ENCODE data around the gene JMJD4.
A peak's percentile ranks its signal among the peaks of the same experiment; 100 is the strongest.

Gene JMJD4

GRCh38 chr1:227734856-227735538 lies at the start of gene JMJD4, which contains the start of gene SNAP47:
Gene JMJD4 (minus strand): TSS chr1:227735302. CDS start chr1:227735273, 29 bp downstream.
Gene SNAP47 (plus strand): TSS chr1:227735435. CDS start chr1:227747737, 12,302 bp downstream.
- TF ChIP-seq MAX (IDR thresholded peaks at IDR 0.05; ENCODE audit: low read depth, low read length) (peak; percentile 65), CTCF (IDR thresholded peaks at IDR 0.05; ENCODE audit: low read depth, low read length) (no peak), POLR2A (IDR thresholded peaks at IDR 0.05; ENCODE audit: extremely low read depth, insufficient read length) (peak; percentile 73), MYC (IDR thresholded peaks at IDR 0.05; ENCODE audit: low read depth, low read length) (peak; percentile 81)
- H3K4me3 ChIP-seq (ENCODE audit: low read depth, low read length): peak within 1 kb of the TSS; percentile 82
- DNase-seq (ENCODE audit: low read depth): peak; percentile 92

- TF ChIP-seq MYC (IDR thresholded peaks at IDR 0.05; ENCODE audit: low read depth, low read length) (no peak), POLR2A (IDR thresholded peaks at IDR 0.05; ENCODE audit: extremely low read depth, insufficient read length) (no peak), MAX (IDR thresholded peaks at IDR 0.05; ENCODE audit: low read depth, low read length) (no peak), CTCF (IDR thresholded peaks at IDR 0.05; ENCODE audit: low read depth, low read length) (no peak)
- no peak for DNase-seq (ENCODE audit: low read depth)
These were observed 47.1 kb upstream of the JMJD4 start for GRCh38 chr1:227782226-227782625.

GRCh38 chr1:227781314-227781930 lies 46.3 kb upstream of the JMJD4 start:
- TF ChIP-seq MYC (IDR thresholded peaks at IDR 0.05; ENCODE audit: low read depth, low read length): no peak
- TF ChIP-seq CTCF (IDR thresholded peaks at IDR 0.05; ENCODE audit: low read depth, low read length): no peak
- TF ChIP-seq POLR2A (IDR thresholded peaks at IDR 0.05; ENCODE audit: extremely low read depth, insufficient read length): no peak
- no peak for TF ChIP-seq MAX (IDR thresholded peaks at IDR 0.05; ENCODE audit: low read depth, low read length)
- DNase-seq (ENCODE audit: low read depth): no peak

More at GRCh38 chr1:227782226-227782625, 47.1 kb upstream of the JMJD4 start:
- no peak overlapping the region for H3K4me3 ChIP-seq (ENCODE audit: low read depth, low read length)

GRCh38 chr1:227780101-227781044 lies 45.3 kb upstream of the JMJD4 start:
- no peak for TF ChIP-seq MYC (IDR thresholded peaks at IDR 0.05; ENCODE audit: low read depth, low read length)
- no peak for TF ChIP-seq POLR2A (IDR thresholded peaks at IDR 0.05; ENCODE audit: extremely low read depth, insufficient read length)
- no peak for TF ChIP-seq CTCF (IDR thresholded peaks at IDR 0.05; ENCODE audit: low read depth, low read length)
- TF ChIP-seq MAX (IDR thresholded peaks at IDR 0.05; ENCODE audit: low read depth, low read length): no peak
- no peak for DNase-seq (ENCODE audit: low read depth)
- no peak overlapping the region for H3K4me3 ChIP-seq (ENCODE audit: low read depth, low read length)

More at GRCh38 chr1:227781314-227781930, 46.3 kb upstream of the JMJD4 start:
- no peak overlapping the region for H3K4me3 ChIP-seq (ENCODE audit: low read depth, low read length)

- TF ChIP-seq CTCF (IDR thresholded peaks at IDR 0.05; ENCODE audit: low read depth, low read length) (no peak), MYC (IDR thresholded peaks at IDR 0.05; ENCODE audit: low read depth, low read length) (no peak), POLR2A (IDR thresholded peaks at IDR 0.05; ENCODE audit: extremely low read depth, insufficient read length) (no peak), MAX (IDR thresholded peaks at IDR 0.05; ENCODE audit: low read depth, low read length) (no peak)
- H3K4me3 ChIP-seq (ENCODE audit: low read depth, low read length): no peak overlapping the region
- DNase-seq (ENCODE audit: low read depth): no peak
These were observed 44.6 kb upstream of the JMJD4 start for GRCh38 chr1:227779685-227780084.
